Placental epithelial cell (primary cell): Measurements from ENCODE around the gene TLE2. TPM values are rescaled to one million over a fixed set of nuclear protein-coding genes. Genes with fewer than 3 reads are reported as not detected.

Experiments
- total RNA-seq: library from RNA; depleted of rRNA; stranded (reverse); fragments of >200 nt; gene quantifications from 2 replicates; pipeline ENCODE4 v1.2.3, GENCODE V29; 2012

Gene TLE2
- total RNA-seq, result 0.11 and 3.1 TPM in 2 replicates

DNA sequence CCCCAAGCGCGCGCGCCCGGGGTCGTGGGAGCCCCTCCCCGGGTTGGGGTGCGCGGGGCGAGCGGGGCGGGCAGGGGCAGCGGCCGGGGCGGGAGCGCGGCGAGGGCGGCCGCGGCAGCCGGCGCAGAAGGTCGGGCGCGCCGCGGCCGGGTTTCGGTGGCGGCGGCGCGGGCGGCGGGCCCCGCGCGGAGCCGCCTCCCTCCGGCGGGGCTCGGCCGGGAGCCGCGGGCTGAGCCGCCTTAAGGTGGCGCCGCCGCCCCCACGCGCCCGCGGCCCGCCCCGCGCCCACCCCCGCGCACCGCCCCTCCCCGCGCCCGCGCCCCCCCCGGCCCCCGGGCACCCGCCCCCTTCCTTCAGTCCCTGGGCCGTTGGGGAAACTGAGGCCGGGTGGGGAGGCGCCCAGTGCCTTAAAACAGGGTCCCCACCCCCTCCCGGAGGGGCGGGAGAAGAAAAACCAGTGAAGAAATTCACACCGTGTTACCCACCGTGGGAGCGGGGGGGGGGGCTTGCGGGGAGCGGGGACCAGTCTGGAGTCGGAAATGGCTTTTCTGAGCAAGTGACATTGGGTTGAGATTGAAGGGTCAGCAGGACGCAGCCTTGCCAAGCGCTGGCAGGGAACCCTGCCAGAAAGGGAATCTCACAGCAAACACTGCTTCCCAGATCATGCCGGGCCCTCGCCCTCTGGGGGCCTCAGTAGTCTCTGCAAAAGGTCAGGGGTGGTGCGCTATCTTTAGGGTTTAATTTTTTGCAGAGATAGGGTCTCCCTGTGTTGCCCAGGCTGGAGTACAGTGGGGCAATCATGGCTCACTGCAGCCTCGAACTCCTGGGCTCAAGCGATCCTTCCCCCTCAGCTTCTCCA, at the start of gene TLE2:
Gene TLE2 (minus strand): TSS at position 216 of the 859 bp plus-strand sequence. CDS start 376 bp downstream, outside the sequence.

DNA sequence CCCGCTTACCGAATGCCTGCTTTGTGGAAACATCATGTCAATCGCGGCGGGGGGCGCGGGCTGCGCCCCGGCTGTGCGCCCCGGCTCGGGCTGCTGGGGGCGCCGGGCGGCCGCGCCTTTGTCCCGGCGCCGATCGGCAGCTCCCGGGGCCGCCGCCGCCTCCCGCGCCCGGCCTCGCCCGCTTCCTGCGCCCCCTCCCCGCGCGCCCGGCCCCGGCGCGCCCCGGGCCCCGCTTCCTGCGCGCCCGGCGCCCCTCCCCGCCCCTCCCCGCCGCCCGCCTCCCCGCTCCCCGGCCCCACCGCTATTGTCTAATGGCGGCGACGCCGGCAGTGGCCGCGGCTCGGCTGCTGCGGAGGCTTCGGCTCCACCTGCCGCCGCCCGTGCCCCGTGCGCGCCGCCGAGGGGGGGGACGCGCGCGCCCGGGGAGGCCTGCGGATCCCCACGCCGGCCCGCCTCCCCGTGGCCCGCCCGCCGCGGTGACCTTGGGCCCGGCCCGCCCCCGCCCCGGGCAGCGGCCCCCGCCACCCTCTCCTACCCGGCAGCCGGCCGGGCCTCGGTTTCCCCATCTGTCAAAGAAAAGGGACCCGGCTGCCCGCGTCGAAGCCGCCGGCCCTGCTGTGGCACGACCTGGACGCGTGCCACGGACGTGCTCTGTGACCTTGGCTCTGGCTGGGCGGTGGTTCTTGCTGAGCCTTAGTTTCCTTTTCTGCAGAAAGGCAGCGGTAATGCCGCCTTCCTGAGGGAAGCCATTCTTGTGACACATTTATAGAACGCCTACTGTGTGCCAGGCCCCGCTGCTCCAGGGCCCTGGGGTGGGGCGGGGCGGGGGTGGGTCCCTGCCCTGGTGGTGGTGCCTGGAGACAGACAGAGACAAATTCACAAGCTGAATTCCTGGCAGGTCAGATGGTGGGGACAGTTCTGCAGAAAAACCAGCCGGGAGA, 33.4 kb upstream of the TLE2 start, which contains the start of gene TLE5:
Gene TLE5 (minus strand): TSS at position 331 of the 941 bp plus-strand sequence. CDS start 295 bp downstream, at position 36.

DNA sequence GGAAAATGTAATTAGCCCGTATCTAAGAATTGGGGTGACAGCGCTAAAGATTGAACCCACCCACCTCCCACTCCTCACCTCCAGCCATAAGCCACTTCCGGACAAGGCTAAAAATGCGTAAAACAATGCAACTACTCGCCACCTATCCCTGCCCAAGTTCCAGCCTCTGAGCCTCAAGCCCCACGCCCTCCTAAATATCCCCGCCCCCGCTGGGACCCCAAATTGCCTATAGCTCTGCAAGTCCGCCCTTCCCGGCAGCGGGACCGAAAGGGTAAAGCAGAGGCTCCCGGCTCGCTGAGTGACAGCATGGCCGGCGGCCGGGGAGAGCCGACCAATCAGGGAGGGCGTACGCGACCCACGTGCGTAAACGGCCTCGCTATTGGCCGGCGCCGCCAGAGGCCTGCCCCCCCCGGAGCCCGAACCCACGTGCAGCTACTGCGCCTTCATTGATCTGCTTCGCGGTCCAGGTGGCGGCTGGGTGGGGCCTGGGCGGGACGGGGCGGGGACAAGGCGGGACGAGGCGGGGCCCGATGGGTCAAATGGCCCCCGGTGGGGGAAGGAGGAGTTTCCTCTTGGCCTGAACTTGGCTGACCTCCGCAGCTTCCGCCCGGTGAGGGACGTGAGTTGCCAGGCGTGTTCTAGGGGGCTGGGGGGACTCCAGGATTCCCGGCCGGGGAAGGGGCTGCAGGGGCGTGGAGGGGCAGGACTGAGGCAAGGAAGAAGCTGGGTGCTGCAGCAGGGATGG, 51.9 kb downstream of the TLE2 start, which contains the start of gene TLE6:
Gene TLE6 (plus strand): TSS at position 564 of the 745 bp plus-strand sequence. CDS start 670 bp downstream, outside the sequence.

Other genes with a start within 250 kb of the TLE2 start
- 43.2 and 64.3 TPM in 2 replicates for gene SGTA, start 246.0 kb downstream of the TLE2 start, total RNA-seq
- gene THOP1, start 243.8 kb downstream of the TLE2 start, total RNA-seq, result 44.4 and 134 TPM in 2 replicates
- 7.2 and 10.2 TPM in 2 replicates for gene ZNF554, start 209.4 kb downstream of the TLE2 start, total RNA-seq
- 7.5 and 10.1 TPM in 2 replicates for gene ZNF555, start 187.8 kb downstream of the TLE2 start, total RNA-seq
- not detected in 2 replicates for gene ZNF556, start 161.9 kb downstream of the TLE2 start, total RNA-seq
- 3.1 and 5.5 TPM in 2 replicates for gene ZNF57, start 128.4 kb downstream of the TLE2 start, total RNA-seq
- 1.6 and 3.5 TPM in 2 replicates for gene ZNF77, start 84.3 kb downstream of the TLE2 start, total RNA-seq
- not detected in 2 replicates for gene TLE6, start 51.7 kb downstream of the TLE2 start, total RNA-seq
- 126 and 178 TPM in 2 replicates for gene TLE5, start 33.2 kb upstream of the TLE2 start, total RNA-seq
- 31.0 and 44.0 TPM in 2 replicates for gene GNA11, start 65.1 kb upstream of the TLE2 start, total RNA-seq
- gene GNA15, start 106.8 kb upstream of the TLE2 start, total RNA-seq, result 30.6 and 88.0 TPM in 2 replicates
- gene S1PR4, start 149.5 kb upstream of the TLE2 start, total RNA-seq, result 0.11 and 0.39 TPM in 2 replicates
- 17.7 and 74.4 TPM in 2 replicates for gene NCLN, start 156.7 kb upstream of the TLE2 start, total RNA-seq
- not detected in 2 replicates for gene CELF5, start 195.4 kb upstream of the TLE2 start, total RNA-seq